ENCODE measurements around the gene LDLRAD4.

GRCh38 chr18:13613591-13614501 is 395.3 kb downstream of the LDLRAD4 start:
- TF ChIP-seq CTCF (conservative IDR thresholded peaks at IDR 0.05; ENCODE audit: low read depth, low read length) (no peak), EZH2 (IDR thresholded peaks at IDR 0.05; ENCODE audit: low read length, unreplicated experiment) (no peak)
